K562 (cell line): ENCODE results near the gene FBXO8. TPM values are rescaled to one million over a fixed set of nuclear protein-coding genes. Genes with fewer than 3 reads are reported as not detected.

Experiments
- ATAC-seq: fragments of 200-7000 bp; cut with Tn5 transposase; 3 replicates; pipeline ENCODE4 v1.9.1; 2020; ENCODE audit warnings: moderate library complexity
- BruUV-seq: library from RNA; stranded (reverse); fragments of 400-500 nt; replicated peaks from 2 replicates; lab custom pipeline; 2021; lab: Mats Ljungman, UMichigan
- CTCF ChIA-PET: fragments of 300-600 bp; formaldehyde crosslinking; extraction: SDS; loops from one replicate; lab custom pipeline; 2021; ENCODE audit warnings: low intra/inter-chr PET ratio; lab: Yijun Ruan, JAX
- POLR2A ChIA-PET: fragments of 300-600, 350-650 bp; sonication (Branson Sonifier 250); formaldehyde crosslinking; extraction: SDS; loops from one replicate; lab custom pipeline; 2021; ENCODE audit warnings: antibody characterized with exemption, inconsistent platforms; lab: Yijun Ruan, JAX
- DNase-seq, 4 experiments: peaks; one replicate each; pipeline versions ENCODE4 v3.0.0 to v3.0.0-alpha.2; 2011 to 2018; ENCODE audit warnings: low spot score in 3 of 4, mixed read lengths in 3 of 4; ENCODE audit errors: extremely low read depth in 1 of 4
- FAIRE-seq: peaks from 2 replicates; lab custom pipeline; 2011; peaks lifted over from hg19 to GRCh38; lab: Jason Lieb, UNC
- H2AFZ ChIP-seq: 2 replicates; pipeline ENCODE4 v1.6.0; 2011; ENCODE audit warnings: low read depth, low read length, control low read depth, inconsistent platforms
- H3K27ac ChIP-seq: fragments of 200-600 bp; 3 replicates; pipeline ENCODE4 v1.8.0; 2011; ENCODE audit warnings: low read depth, mild to moderate bottlenecking, control low read depth, inconsistent platforms, low read length, moderate library complexity, mixed read lengths; ENCODE audit errors: extremely low read depth
- H3K27me3 ChIP-seq, 2 experiments: fragments of 300-600 bp in 1 of 2; 2 replicates in 1 of 2; 3 replicates in 1 of 2; pipeline versions ENCODE4 v1.6.0 to v1.8.0; 2011; ENCODE audit warnings: inconsistent platforms in 2 of 2, low read length in 2 of 2, mild to moderate bottlenecking in 1 of 2, mixed read lengths in 1 of 2, moderate library complexity in 1 of 2; ENCODE audit not compliant: control insufficient read depth in 2 of 2, insufficient read depth in 2 of 2
- H3K36me3 ChIP-seq: fragments of 300-600 bp; 3 replicates; pipeline ENCODE4 v1.8.0; 2011; ENCODE audit warnings: mild to moderate bottlenecking, low read length, inconsistent platforms; ENCODE audit not compliant: control insufficient read depth, insufficient read depth
- H3K4me1 ChIP-seq, 2 experiments: fragments of 200-600 bp in 1 of 2; replicated peaks in 1 of 2; 2 replicates in 1 of 2; 3 replicates in 1 of 2; pipeline versions ENCODE4 v1.5.1 to v1.8.0; 2011; ENCODE audit warnings: inconsistent platforms in 2 of 2, low read length in 2 of 2, mild to moderate bottlenecking in 1 of 2, mixed read lengths in 1 of 2, moderate library complexity in 1 of 2; ENCODE audit not compliant: control insufficient read depth in 2 of 2, insufficient read depth in 2 of 2
- H3K4me2 ChIP-seq: 2 replicates; pipeline ENCODE4 v1.6.1; 2011; ENCODE audit warnings: low read length, control low read depth, inconsistent platforms, mixed read lengths; ENCODE audit not compliant: insufficient read depth
- H3K4me3 ChIP-seq: fragments of 200-600 bp; sonication (generic), shearing (Covaris generic); 2 replicates; pipeline ENCODE4 v1.5.1; 2016; ENCODE audit warnings: control low read depth, inconsistent platforms
- H3K79me2 ChIP-seq: fragments of 200-600 bp; 3 replicates; pipeline ENCODE4 v1.8.0; 2011; ENCODE audit warnings: low read length, inconsistent platforms; ENCODE audit not compliant: control insufficient read depth, insufficient read depth
- H3K9ac ChIP-seq, 2 experiments: 2 replicates each; pipeline versions ENCODE4 v1.6.0 to v1.6.1; 2011; ENCODE audit warnings: low read depth in 2 of 2, low read length in 2 of 2, control low read depth in 1 of 2, inconsistent platforms in 1 of 2, mild to moderate bottlenecking in 1 of 2, mixed read lengths in 1 of 2; ENCODE audit not compliant: insufficient read depth in 1 of 2
- H3K9me1 ChIP-seq: one replicate; pipeline ENCODE4 v1.6.0; 2011; ENCODE audit warnings: inconsistent platforms, mild to moderate bottlenecking, low read length, moderate library complexity; ENCODE audit not compliant: control insufficient read depth, insufficient read depth
- H3K9me3 ChIP-seq: replicated peaks from 2 replicates; pipeline ENCODE4 v1.5.1; 2011; ENCODE audit warnings: low read depth, low read length, inconsistent platforms; ENCODE audit not compliant: control insufficient read depth, insufficient read depth
- H4K20me1 ChIP-seq: replicated peaks from 2 replicates; pipeline ENCODE4 v1.6.1; 2011; ENCODE audit warnings: low read length, inconsistent platforms, mixed read lengths; ENCODE audit not compliant: control insufficient read depth, insufficient read depth
- GABPB2 ChIP-seq: fragments of 250-450 bp; sonication (Bioruptor Pico); conservative IDR thresholded peaks from 2 replicates; pipeline ENCODE4 v1.5.1; 2021; ENCODE audit warnings: mild to moderate bottlenecking
- HDAC6 ChIP-seq: IDR thresholded peaks from 2 replicates; pipeline ENCODE4 v1.6.1; 2012; ENCODE audit warnings: low read depth, mild to moderate bottlenecking, control low read depth, inconsistent platforms, low read length, moderate library complexity
- NONO ChIP-seq, 2 experiments: fragments of 200-400 bp in 1 of 2; fragments of 450-650 bp in 1 of 2; formaldehyde crosslinking in 1 of 2; IDR thresholded peaks; 2 replicates each; pipeline ENCODE4 v1.6.1; 2017; ENCODE audit warnings: low read depth in 2 of 2, mild to moderate bottlenecking in 2 of 2, moderate library complexity in 2 of 2, low read length in 1 of 2
- NUFIP1 ChIP-seq: fragments of 450-650 bp; IDR thresholded peaks from 2 replicates; pipeline ENCODE4 v1.6.1; 2018; ENCODE audit not compliant: partially characterized antibody
- SNIP1 ChIP-seq: fragments of 450-650 bp; IDR thresholded peaks from 2 replicates; pipeline ENCODE4 v1.7.1; 2017; ENCODE audit warnings: low read depth, mild to moderate bottlenecking
- ZC3H4 ChIP-seq: sonication (generic); formaldehyde crosslinking; IDR thresholded peaks from 2 replicates; pipeline ENCODE4 v1.9.0; 2021; ENCODE audit warnings: missing genetic modification reagents, borderline replicate concordance
- WGBS: fragments of 100-300 bp; shearing (Covaris generic); methylation state at CpG from one replicate; pipeline ENCODE4 v1.1.6; 2016; ENCODE audit warnings: low coverage, mixed read lengths; ENCODE audit not compliant: insufficient coverage; ENCODE audit errors: missing lambda C conversion rate; 5-methylcytosine and 5-hydroxymethylcytosine counted together
- in situ Hi-C: fragments of 300-500 bp; cut with MboI; formaldehyde crosslinking; loops from 4 replicates; pipeline ENCODE4 v1.15.0; 2018; ENCODE audit warnings: inconsistent platforms, mixed read lengths
- intact Hi-C: fragments of 100-400 bp; cut with micrococcal nuclease; formaldehyde crosslinking; loops from 2 replicates; pipeline ENCODE4 v1.14.2; 2022
- polyA plus RNA-seq, 8 experiments: library from polyadenylated mRNA; depleted of rRNA in 4 of 8; stranded (reverse) in 5 of 8; unstranded in 3 of 8; fragments of >200 nt; fragmentation: Nextera tagmentation in 2 of 8; fragmentation: Illumina TruSeq in 1 of 8; extraction: Ambion mirVana in 2 of 8; extraction: Trizol in 1 of 8; gene quantifications; 2 replicates each; pipeline versions ENCODE4 v1.2.1 to v1.2.3, GENCODE V29; 2011 to 2014; ENCODE audit warnings: inconsistent platforms in 1 of 8, missing spikeins in 1 of 8
- total RNA-seq, 7 experiments: library from RNA; depleted of rRNA in 6 of 7; stranded (reverse); fragments of >200 nt in 6 of 7; fragmentation: Illumina TruSeq in 2 of 7; extraction: Trizol in 2 of 7; gene quantifications; 2 replicates each; pipeline versions ENCODE4 v1.2.1 to v1.2.3, GENCODE V29; 2011 to 2021; ENCODE audit warnings: low replicate concordance in 1 of 7
- TF ChIP-seq, protein P1 (sequence below): fragments of 450-650 bp; IDR thresholded peaks from 2 replicates; pipeline ENCODE4 v1.6.1; 2016; ENCODE audit warnings: mild to moderate bottlenecking
- TF ChIP-seq, protein P2 (sequence below), 2 experiments: fragments of 450-650 bp; formaldehyde crosslinking in 1 of 2; IDR thresholded peaks; 2 replicates each; pipeline versions ENCODE4 v1.4.0 to v1.6.1; 2014 to 2020; ENCODE audit warnings: mild to moderate bottlenecking in 2 of 2, borderline replicate concordance in 1 of 2, low read depth in 1 of 2
- TF ChIP-seq, protein P3 (sequence below): sonication (generic); formaldehyde crosslinking; IDR thresholded peaks from 2 replicates; pipeline ENCODE4 v1.8.1; 2022; ENCODE audit warnings: missing genetic modification reagents

Gene FBXO8
- total and polyA plus RNA-seq, 9 of the 15 experiments (the other 6 are each of a cell fraction or from before 2014, with no cell fraction given): 12.9 to 27.1 (median 14.8) TPM

DNA sequence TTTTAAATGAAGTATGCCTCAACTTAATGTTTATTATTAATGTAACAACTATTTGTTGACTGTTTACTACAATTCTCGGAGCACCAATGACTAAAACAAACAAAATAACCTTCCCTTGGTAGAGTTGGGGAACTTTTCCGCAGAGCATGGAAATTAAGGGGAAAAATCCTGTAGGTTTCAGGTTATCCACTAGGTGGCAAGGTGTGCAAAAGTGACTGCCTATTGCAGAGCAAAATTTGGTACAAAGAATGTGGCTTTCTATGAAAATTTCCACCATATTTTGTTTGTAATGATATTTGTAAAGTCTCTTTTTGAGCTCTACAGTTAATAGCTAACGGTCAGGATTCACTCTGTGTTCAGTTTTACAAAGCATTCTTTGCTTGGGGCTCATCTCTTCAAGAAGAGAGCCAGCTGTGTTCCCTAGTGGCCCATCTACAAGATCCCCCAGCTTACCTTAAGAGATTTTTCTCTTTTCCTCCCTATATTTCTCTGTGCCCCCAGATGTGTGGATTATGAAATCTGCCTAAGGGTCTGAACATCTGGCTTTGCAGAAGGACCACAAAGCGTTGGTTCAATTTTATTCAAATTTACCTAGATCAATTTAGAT lies 61.1 kb downstream of the FBXO8 start:
- Histone ChIP-seq H2AFZ (peak overlapping the region; percentile 84), H3K4me3 (no peak overlapping the region), H3K9me1 (no peaks in the 10 kb centered on the region), H3K9ac (no peak overlapping the region), H3K27me3 (no peaks in the 10 kb centered on the region), H3K79me2 (no peaks in the 10 kb centered on the region), H3K27ac (no peak overlapping the region), H3K4me2 (no peak overlapping the region), H3K9me3 (no peaks in the 10 kb centered on the region; the same call in 1 of the 2 replicates), H3K4me1 (peaks cover 0 to 3% of the 10 kb centered on the region in 2 experiments; a peak in 2 of 5 replicates), H4K20me1 (no peaks in the 10 kb centered on the region), H3K36me3 (no peaks in the 10 kb centered on the region)
- FAIRE-seq (peak; percentile 80), DNase-seq (peak in 3 of 4 experiments; percentile 16 to 60 (median 37)), ATAC-seq (peak; percentile 90)
- in situ Hi-C loops (no loop called here), intact Hi-C loops (loop anchor here (1.0 kb wide), 1 partner anchor 97 kb away; no protein-coding TSS in a partner anchor)
- no TSS peak for BruUV-seq
- POLR2A ChIA-PET: no interaction called here
- 30% methylated on average over 4 of the region's 4 CpGs for WGBS
- CTCF ChIA-PET: interaction anchor here (1.5 kb wide), 1 partner anchor 97 kb away, joined by 6 read pairs; no protein-coding TSS in a partner anchor
- no peak for TF ChIP-seq HDAC6
- TF ChIP-seq NONO (IDR thresholded peaks at IDR 0.05; ENCODE audit: low read depth in 2 of 2, low read length in 1 of 2): no peak
- TF ChIP-seq, protein P1, sequence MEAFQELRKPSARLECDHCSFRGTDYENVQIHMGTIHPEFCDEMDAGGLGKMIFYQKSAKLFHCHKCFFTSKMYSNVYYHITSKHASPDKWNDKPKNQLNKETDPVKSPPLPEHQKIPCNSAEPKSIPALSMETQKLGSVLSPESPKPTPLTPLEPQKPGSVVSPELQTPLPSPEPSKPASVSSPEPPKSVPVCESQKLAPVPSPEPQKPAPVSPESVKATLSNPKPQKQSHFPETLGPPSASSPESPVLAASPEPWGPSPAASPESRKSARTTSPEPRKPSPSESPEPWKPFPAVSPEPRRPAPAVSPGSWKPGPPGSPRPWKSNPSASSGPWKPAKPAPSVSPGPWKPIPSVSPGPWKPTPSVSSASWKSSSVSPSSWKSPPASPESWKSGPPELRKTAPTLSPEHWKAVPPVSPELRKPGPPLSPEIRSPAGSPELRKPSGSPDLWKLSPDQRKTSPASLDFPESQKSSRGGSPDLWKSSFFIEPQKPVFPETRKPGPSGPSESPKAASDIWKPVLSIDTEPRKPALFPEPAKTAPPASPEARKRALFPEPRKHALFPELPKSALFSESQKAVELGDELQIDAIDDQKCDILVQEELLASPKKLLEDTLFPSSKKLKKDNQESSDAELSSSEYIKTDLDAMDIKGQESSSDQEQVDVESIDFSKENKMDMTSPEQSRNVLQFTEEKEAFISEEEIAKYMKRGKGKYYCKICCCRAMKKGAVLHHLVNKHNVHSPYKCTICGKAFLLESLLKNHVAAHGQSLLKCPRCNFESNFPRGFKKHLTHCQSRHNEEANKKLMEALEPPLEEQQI: peak; percentile 35; the same call in 1 of the 2 replicates
- no peak for TF ChIP-seq GABPB2 (CRISPR knock-in tag)
- no peak for TF ChIP-seq ZC3H4 (CRISPR knock-in tag)
- TF ChIP-seq SNIP1: no peak
- TF ChIP-seq, protein P2, sequence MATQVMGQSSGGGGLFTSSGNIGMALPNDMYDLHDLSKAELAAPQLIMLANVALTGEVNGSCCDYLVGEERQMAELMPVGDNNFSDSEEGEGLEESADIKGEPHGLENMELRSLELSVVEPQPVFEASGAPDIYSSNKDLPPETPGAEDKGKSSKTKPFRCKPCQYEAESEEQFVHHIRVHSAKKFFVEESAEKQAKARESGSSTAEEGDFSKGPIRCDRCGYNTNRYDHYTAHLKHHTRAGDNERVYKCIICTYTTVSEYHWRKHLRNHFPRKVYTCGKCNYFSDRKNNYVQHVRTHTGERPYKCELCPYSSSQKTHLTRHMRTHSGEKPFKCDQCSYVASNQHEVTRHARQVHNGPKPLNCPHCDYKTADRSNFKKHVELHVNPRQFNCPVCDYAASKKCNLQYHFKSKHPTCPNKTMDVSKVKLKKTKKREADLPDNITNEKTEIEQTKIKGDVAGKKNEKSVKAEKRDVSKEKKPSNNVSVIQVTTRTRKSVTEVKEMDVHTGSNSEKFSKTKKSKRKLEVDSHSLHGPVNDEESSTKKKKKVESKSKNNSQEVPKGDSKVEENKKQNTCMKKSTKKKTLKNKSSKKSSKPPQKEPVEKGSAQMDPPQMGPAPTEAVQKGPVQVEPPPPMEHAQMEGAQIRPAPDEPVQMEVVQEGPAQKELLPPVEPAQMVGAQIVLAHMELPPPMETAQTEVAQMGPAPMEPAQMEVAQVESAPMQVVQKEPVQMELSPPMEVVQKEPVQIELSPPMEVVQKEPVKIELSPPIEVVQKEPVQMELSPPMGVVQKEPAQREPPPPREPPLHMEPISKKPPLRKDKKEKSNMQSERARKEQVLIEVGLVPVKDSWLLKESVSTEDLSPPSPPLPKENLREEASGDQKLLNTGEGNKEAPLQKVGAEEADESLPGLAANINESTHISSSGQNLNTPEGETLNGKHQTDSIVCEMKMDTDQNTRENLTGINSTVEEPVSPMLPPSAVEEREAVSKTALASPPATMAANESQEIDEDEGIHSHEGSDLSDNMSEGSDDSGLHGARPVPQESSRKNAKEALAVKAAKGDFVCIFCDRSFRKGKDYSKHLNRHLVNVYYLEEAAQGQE (IDR thresholded peaks at IDR 0.05; ENCODE audit: borderline replicate concordance): peak; percentile 36; the same call in 1 of the 2 replicates
- TF ChIP-seq, protein P2 (CRISPR knock-in tag; IDR thresholded peaks at IDR 0.05; ENCODE audit: low read depth): no peak
- TF ChIP-seq, protein P3, sequence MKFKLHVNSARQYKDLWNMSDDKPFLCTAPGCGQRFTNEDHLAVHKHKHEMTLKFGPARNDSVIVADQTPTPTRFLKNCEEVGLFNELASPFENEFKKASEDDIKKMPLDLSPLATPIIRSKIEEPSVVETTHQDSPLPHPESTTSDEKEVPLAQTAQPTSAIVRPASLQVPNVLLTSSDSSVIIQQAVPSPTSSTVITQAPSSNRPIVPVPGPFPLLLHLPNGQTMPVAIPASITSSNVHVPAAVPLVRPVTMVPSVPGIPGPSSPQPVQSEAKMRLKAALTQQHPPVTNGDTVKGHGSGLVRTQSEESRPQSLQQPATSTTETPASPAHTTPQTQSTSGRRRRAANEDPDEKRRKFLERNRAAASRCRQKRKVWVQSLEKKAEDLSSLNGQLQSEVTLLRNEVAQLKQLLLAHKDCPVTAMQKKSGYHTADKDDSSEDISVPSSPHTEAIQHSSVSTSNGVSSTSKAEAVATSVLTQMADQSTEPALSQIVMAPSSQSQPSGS: no peak
- TF ChIP-seq NUFIP1: no peak
